Measurements from ENCODE around the gene MRPL11.

The MRPL11 gene

GRCh38 chr11:66476841-66477251 lies 38.2 kb upstream of the MRPL11 start:
- Histone ChIP-seq H3K27ac (ENCODE audit: low read depth, low read length, poor library complexity, severe bottlenecking) (no peak overlapping the region), H3K9ac (ENCODE audit: low read length) (no peak overlapping the region), H3F3A (ENCODE audit: insufficient read depth, low read length) (no peaks in the 10 kb centered on the region), H3K79me2 (ENCODE audit: insufficient read depth, low read length) (no peaks in the 10 kb centered on the region), H2AFZ (ENCODE audit: low read length) (no peak overlapping the region), H3K36me3 (ENCODE audit: insufficient read depth, low read length) (no peaks in the 10 kb centered on the region), H3K9me3 (ENCODE audit: low read length) (no peaks in the 10 kb centered on the region), H4K20me1 (ENCODE audit: insufficient read depth, low read length) (no peaks in the 10 kb centered on the region), H3K4me1 (ENCODE audit: insufficient read depth, low read length, severe bottlenecking) (peaks cover 17% of the 10 kb centered on the region), H3K4me3 (ENCODE audit: low read depth, low read length, poor library complexity, severe bottlenecking) (no peak overlapping the region), H3K27me3 (ENCODE audit: insufficient read depth, low read length) (no peaks in the 10 kb centered on the region), H3K9me2 (ENCODE audit: low read depth, low read length) (no peaks in the 10 kb centered on the region), H3K4me2 (ENCODE audit: low read length) (no peak overlapping the region)
- TF ChIP-seq EZH2 (IDR thresholded peaks at IDR 0.05; ENCODE audit: borderline replicate concordance, low read length) (no peak), CTCF (IDR thresholded peaks at IDR 0.05; ENCODE audit: low read length) (no peak)

- Histone ChIP-seq H3K27me3 (ENCODE audit: insufficient read depth, low read length) (no peaks in the 10 kb centered on the region), H3K4me1 (ENCODE audit: insufficient read depth, low read length, severe bottlenecking) (peaks cover 14% of the 10 kb centered on the region), H2AFZ (ENCODE audit: low read length) (no peak overlapping the region), H3K4me3 (ENCODE audit: low read depth, low read length, poor library complexity, severe bottlenecking) (no peak overlapping the region), H3K36me3 (ENCODE audit: insufficient read depth, low read length) (no peaks in the 10 kb centered on the region), H4K20me1 (ENCODE audit: insufficient read depth, low read length) (no peaks in the 10 kb centered on the region), H3K9me3 (ENCODE audit: low read length) (no peaks in the 10 kb centered on the region), H3K27ac (ENCODE audit: low read depth, low read length, poor library complexity, severe bottlenecking) (no peak overlapping the region), H3K79me2 (ENCODE audit: insufficient read depth, low read length) (no peaks in the 10 kb centered on the region), H3K9ac (ENCODE audit: low read length) (no peak overlapping the region), H3K4me2 (ENCODE audit: low read length) (no peak overlapping the region), H3K9me2 (ENCODE audit: low read depth, low read length) (no peaks in the 10 kb centered on the region), H3F3A (ENCODE audit: insufficient read depth, low read length) (no peaks in the 10 kb centered on the region)
- TF ChIP-seq EZH2 (IDR thresholded peaks at IDR 0.05; ENCODE audit: borderline replicate concordance, low read length): no peak
- no peak for TF ChIP-seq CTCF (IDR thresholded peaks at IDR 0.05; ENCODE audit: low read length)
Observed at GRCh38 chr11:66476173-66476840, 37.7 kb upstream of the MRPL11 start.

DNA sequence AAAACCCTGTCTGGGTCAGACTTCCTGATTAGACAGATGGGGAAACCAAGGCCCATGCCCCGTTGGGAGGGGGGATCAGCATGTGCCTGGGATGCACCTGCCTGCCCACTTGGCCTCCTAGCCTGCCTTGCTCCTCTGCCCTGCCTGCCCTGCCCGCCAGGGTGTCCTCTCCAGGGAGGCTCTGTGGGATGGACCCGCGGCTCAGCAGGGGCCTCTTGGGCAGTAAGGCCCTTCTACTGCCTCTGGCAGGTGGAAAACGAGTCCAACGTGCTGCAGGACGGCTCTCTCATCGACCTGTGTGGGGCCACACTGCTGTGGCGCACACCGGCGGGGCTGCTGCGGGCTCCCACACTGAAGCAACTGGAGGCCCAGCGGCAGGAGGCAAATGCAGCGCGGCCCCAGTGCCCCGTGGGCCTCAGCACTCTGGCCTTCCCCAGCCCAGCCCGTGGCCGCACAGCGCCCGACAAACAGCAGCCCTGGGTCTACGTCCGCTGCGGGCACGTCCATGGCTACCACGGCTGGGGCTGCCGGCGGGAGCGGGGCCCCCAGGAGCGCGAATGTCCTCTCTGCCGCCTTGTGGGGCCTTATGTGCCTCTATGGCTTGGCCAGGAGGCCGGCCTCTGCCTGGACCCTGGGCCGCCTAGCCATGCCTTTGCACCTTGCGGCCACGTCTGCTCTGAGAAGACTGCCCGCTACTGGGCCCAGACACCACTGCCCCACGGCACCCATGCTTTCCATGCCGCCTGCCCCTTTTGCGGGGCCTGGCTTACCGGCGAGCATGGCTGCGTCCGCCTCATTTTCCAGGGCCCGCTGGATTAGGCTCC lies 36.9 kb upstream of the MRPL11 start:
- H3K27ac ChIP-seq (ENCODE audit: low read depth, low read length, poor library complexity, severe bottlenecking): no peak overlapping the region
- no peak for TF ChIP-seq EZH2 (IDR thresholded peaks at IDR 0.05; ENCODE audit: borderline replicate concordance, low read length)
- TF ChIP-seq CTCF (IDR thresholded peaks at IDR 0.05; ENCODE audit: low read length): no peak
- H4K20me1 ChIP-seq (ENCODE audit: insufficient read depth, low read length): no peaks in the 10 kb centered on the region
- no peak overlapping the region for H3K4me2 ChIP-seq (ENCODE audit: low read length)
- no peak overlapping the region for H3K9ac ChIP-seq (ENCODE audit: low read length)
- H3K27me3 ChIP-seq (ENCODE audit: insufficient read depth, low read length): no peaks in the 10 kb centered on the region
- H3F3A ChIP-seq (ENCODE audit: insufficient read depth, low read length): no peaks in the 10 kb centered on the region
- H3K4me3 ChIP-seq (ENCODE audit: low read depth, low read length, poor library complexity, severe bottlenecking): no peak overlapping the region
- no peaks in the 10 kb centered on the region for H3K79me2 ChIP-seq (ENCODE audit: insufficient read depth, low read length)
- H3K4me1 ChIP-seq (ENCODE audit: insufficient read depth, low read length, severe bottlenecking): peaks cover 7% of the 10 kb centered on the region
- no peaks in the 10 kb centered on the region for H3K9me3 ChIP-seq (ENCODE audit: low read length)
- no peaks in the 10 kb centered on the region for H3K36me3 ChIP-seq (ENCODE audit: insufficient read depth, low read length)
- H3K9me2 ChIP-seq (ENCODE audit: low read depth, low read length): no peaks in the 10 kb centered on the region
- no peak overlapping the region for H2AFZ ChIP-seq (ENCODE audit: low read length)

Measured in OCI-LY1 (cell line).